HL-60 (cell line): Measurements from ENCODE around the gene DDIT4L.

Experiments used
- GABPA ChIP-seq: IDR thresholded peaks from 2 replicates; pipeline ENCODE4 v1.6.1; 2012; ENCODE audit warnings: low read depth
- POLR2AphosphoS5 ChIP-seq: IDR thresholded peaks from 2 replicates; pipeline ENCODE4 v1.6.1; 2012; ENCODE audit warnings: low read depth
- SPI1 ChIP-seq: IDR thresholded peaks from 2 replicates; pipeline ENCODE4 v1.6.1; 2012; ENCODE audit warnings: low read depth, mild to moderate bottlenecking, borderline replicate concordance
- TF ChIP-seq, protein P1 (sequence below): IDR thresholded peaks from one replicate; pipeline ENCODE4 v1.5.1; 2011; ENCODE audit warnings: low read length, control low read depth, inconsistent platforms; ENCODE audit not compliant: insufficient read depth
- TF ChIP-seq, protein P2 (sequence below): IDR thresholded peaks from 2 replicates; pipeline ENCODE4 v1.6.1; 2012; ENCODE audit warnings: low read depth; ENCODE audit not compliant: insufficient replicate concordance

DNA sequence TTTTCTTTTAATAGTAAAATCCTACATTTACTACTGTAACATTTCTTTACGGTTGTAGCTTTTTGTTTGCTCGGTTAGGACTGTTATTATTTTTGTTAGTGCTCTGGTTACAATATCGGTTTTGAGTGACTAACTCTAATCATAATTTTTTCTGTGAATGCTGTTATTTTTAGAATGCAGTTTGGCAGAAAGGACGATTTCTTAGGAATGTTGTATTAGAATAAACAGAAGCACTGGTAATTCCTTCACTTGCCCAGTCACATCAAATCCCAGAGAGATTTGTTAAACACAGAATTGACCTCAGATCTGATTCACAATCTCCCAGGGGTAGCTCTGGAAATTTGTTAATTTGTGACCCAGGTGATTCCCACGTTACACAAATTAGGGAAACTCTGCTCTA lies 21.7 kb downstream of the DDIT4L start:
- TF ChIP-seq, protein P1, sequence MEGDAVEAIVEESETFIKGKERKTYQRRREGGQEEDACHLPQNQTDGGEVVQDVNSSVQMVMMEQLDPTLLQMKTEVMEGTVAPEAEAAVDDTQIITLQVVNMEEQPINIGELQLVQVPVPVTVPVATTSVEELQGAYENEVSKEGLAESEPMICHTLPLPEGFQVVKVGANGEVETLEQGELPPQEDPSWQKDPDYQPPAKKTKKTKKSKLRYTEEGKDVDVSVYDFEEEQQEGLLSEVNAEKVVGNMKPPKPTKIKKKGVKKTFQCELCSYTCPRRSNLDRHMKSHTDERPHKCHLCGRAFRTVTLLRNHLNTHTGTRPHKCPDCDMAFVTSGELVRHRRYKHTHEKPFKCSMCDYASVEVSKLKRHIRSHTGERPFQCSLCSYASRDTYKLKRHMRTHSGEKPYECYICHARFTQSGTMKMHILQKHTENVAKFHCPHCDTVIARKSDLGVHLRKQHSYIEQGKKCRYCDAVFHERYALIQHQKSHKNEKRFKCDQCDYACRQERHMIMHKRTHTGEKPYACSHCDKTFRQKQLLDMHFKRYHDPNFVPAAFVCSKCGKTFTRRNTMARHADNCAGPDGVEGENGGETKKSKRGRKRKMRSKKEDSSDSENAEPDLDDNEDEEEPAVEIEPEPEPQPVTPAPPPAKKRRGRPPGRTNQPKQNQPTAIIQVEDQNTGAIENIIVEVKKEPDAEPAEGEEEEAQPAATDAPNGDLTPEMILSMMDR: no peak
- TF ChIP-seq POLR2AphosphoS5: no peak
- TF ChIP-seq GABPA: no peak
- TF ChIP-seq, protein P2, sequence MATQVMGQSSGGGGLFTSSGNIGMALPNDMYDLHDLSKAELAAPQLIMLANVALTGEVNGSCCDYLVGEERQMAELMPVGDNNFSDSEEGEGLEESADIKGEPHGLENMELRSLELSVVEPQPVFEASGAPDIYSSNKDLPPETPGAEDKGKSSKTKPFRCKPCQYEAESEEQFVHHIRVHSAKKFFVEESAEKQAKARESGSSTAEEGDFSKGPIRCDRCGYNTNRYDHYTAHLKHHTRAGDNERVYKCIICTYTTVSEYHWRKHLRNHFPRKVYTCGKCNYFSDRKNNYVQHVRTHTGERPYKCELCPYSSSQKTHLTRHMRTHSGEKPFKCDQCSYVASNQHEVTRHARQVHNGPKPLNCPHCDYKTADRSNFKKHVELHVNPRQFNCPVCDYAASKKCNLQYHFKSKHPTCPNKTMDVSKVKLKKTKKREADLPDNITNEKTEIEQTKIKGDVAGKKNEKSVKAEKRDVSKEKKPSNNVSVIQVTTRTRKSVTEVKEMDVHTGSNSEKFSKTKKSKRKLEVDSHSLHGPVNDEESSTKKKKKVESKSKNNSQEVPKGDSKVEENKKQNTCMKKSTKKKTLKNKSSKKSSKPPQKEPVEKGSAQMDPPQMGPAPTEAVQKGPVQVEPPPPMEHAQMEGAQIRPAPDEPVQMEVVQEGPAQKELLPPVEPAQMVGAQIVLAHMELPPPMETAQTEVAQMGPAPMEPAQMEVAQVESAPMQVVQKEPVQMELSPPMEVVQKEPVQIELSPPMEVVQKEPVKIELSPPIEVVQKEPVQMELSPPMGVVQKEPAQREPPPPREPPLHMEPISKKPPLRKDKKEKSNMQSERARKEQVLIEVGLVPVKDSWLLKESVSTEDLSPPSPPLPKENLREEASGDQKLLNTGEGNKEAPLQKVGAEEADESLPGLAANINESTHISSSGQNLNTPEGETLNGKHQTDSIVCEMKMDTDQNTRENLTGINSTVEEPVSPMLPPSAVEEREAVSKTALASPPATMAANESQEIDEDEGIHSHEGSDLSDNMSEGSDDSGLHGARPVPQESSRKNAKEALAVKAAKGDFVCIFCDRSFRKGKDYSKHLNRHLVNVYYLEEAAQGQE: no peak
- TF ChIP-seq SPI1: no peak
